Activated CD8-positive, alpha-beta T cell treated with anti-CD3 and anti-CD28 coated beads, Interleukin-2, amount 10 ng/mL, durations not matched to agents 7 days and 5 days (primary cell): Measurements from ENCODE around the gene KCNT1. TPM values are rescaled to one million over a fixed set of nuclear protein-coding genes. Genes with fewer than 3 reads are reported as not detected.

Experiments used
- ATAC-seq: fragments of 150-1000 bp; cut with Tn5 transposase; one replicate; pipeline ENCODE4 v1.10.0; 2021; ENCODE audit warnings: moderate library complexity
- CTCF ChIA-PET: fragments of 350-600 bp; sonication (Branson Sonifier 250); formaldehyde crosslinking; loops from one replicate; lab custom pipeline; 2021; ENCODE audit warnings: antibody characterized with exemption; lab: Charles Lee
- POLR2A ChIA-PET: fragments of 350-600 bp; sonication (Branson Sonifier 250); formaldehyde crosslinking; loops from one replicate; lab custom pipeline; 2021; ENCODE audit warnings: antibody characterized with exemption; lab: Charles Lee
- DNase-seq: peaks from one replicate; pipeline ENCODE4 v3.0.0-alpha.2; 2020
- H3K27ac Mint-ChIP-seq: one replicate; pipeline ENCODE4 v1.8.0; 2021; ENCODE audit warnings: mild to moderate bottlenecking, mixed read lengths
- H3K27me3 Mint-ChIP-seq: one replicate; pipeline ENCODE4 v1.8.0; 2021; ENCODE audit warnings: low read depth, mixed read lengths
- H3K36me3 Mint-ChIP-seq: one replicate; pipeline ENCODE4 v1.8.0; 2021; ENCODE audit warnings: low read depth, mixed read lengths
- H3K4me1 Mint-ChIP-seq: one replicate; pipeline ENCODE4 v1.8.0; 2021; ENCODE audit warnings: low read depth, mixed read lengths
- H3K4me3 Mint-ChIP-seq: one replicate; pipeline ENCODE4 v1.8.0; 2021; ENCODE audit warnings: mild to moderate bottlenecking, mixed read lengths
- H3K9me3 Mint-ChIP-seq: one replicate; pipeline ENCODE4 v1.8.0; 2022; ENCODE audit warnings: mixed read lengths; ENCODE audit not compliant: insufficient read depth
- total RNA-seq, 2 experiments: library from RNA; stranded (reverse); gene quantifications; one replicate each; pipeline ENCODE4 v1.2.3, GENCODE V29; 2021

The KCNT1 gene
- total RNA-seq, 2 experiments from 2014 or later, result not detected

DNA sequence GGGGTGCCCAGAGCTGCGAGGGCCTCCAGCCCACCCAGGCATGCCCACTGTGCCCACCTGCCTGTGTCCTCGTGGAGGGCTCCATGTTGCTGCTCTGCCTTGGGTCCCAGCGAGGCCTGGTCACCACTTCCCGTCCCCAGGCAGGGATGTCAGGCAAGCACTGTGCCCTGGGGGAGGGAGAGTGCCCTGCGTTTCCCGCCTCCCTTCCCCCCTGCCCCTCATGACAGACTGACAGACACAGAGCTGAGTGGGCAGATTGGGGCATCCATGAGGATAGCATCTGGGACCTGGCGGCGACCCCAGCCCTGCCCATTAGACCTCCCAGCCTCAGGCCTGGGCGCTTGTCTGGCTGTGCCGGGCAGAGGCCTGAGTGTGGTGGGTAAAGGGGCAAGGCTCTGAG is 56.9 kb downstream of the KCNT1 start:
- CTCF ChIA-PET, result no interaction called here
- Mint-ChIP-seq H3K4me1 (no peaks in the 10 kb centered on the region), H3K9me3 (no peaks in the 10 kb centered on the region), H3K36me3 (no peaks in the 10 kb centered on the region), H3K27me3 (no peaks in the 10 kb centered on the region), H3K4me3 (no peak overlapping the region), H3K27ac (no peak overlapping the region)
- no peak for DNase-seq
- no peak for ATAC-seq
- POLR2A ChIA-PET, result no interaction called here

DNA sequence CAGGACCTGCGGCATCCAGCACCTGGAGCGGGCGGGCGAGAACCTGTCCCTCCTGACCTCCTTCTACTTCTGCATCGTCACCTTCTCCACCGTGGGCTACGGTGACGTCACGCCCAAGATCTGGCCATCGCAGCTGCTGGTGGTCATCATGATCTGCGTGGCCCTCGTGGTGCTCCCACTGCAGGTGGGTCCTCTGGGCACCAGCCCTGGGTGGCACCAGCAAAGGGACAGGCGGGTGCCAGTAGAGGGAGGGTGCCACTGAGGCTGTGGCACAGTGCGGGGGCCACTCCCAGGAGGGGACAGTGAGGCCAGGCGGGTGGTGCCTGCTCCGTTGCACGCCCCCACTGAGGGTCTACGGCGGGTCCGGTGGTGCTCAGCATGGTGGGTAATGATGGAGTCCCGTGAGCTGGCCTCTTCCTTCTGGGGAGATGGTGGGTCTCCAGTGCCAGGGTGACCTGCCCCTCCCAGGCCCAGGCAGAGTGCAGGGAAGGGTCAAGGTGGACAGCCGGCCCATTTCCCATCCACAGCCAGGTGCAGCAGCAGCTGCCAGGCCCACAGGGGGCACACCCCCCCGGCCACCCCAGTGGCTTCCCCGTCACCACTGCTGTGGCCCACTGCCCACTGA is 57.8 kb downstream of the KCNT1 start:
- POLR2A ChIA-PET, result no interaction called here
- DNase-seq (no peak), ATAC-seq (no peak)
- Mint-ChIP-seq H3K4me1 (no peaks in the 10 kb centered on the region), H3K27ac (no peak overlapping the region), H3K27me3 (no peaks in the 10 kb centered on the region), H3K36me3 (no peaks in the 10 kb centered on the region), H3K4me3 (no peak overlapping the region), H3K9me3 (no peaks in the 10 kb centered on the region)
- CTCF ChIA-PET, result no interaction called here

DNA sequence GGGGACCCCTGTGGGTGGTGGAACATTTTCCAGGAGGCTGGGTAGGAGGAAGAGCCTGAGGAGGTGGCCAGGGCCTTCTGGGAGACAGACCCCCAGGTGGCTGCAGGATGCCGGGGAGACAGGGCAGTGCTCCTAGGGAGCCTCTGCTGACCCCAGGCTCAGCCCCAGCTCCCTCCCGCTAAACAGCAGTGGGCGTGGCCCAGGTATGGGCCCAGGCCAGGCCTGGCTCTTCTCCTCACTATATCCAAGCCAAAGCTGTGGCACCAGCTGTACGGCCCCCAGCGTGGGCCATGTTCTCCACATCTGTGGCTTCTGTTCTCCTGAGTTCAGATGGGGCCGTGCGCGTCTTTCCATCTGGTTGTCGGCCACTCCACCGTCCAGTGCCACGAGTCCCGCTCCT is 58.5 kb downstream of the KCNT1 start:
- Mint-ChIP-seq H3K36me3 (no peaks in the 10 kb centered on the region), H3K9me3 (no peaks in the 10 kb centered on the region), H3K27me3 (no peaks in the 10 kb centered on the region), H3K4me3 (no peak overlapping the region), H3K4me1 (no peaks in the 10 kb centered on the region), H3K27ac (no peak overlapping the region)
- DNase-seq (no peak), ATAC-seq (no peak)
- ChIA-PET CTCF (no interaction called here), POLR2A (no interaction called here)

DNA sequence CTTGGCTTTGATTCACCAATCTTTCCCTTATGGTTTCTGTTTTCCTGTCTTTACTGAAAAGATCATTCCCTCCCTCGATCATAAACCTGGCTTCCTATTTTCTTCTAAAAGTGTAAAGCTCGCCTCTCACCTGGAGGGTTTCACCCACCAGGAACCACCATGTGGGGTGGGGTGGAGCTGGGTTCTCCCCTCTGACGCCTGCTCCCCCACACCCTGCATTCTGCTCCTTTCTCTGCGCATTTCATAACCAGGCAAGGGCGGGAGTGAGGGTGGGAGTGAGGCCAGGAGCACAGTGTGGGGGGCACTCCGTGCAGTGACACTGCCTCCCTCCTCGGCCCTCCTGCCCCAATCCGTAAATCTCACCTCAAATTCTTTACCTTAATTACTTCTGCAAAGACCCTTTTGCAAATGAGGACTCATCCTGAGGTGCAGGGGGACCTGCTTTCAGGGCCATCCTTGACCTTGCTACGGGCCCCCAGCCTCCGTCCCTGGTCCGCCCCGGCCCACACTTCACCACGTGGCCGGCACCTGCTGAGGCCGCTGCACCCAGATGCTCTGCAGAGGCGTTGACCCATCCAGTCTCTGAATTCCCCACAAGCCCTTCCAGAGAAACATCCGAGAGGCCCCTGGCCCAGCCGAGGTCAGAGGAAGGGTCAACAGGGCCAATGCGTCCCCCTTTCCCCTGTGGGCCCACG is 59.3 kb downstream of the KCNT1 start:
- no peak for ATAC-seq
- Mint-ChIP-seq H3K36me3 (no peaks in the 10 kb centered on the region), H3K4me3 (no peak overlapping the region), H3K27me3 (no peaks in the 10 kb centered on the region), H3K9me3 (no peaks in the 10 kb centered on the region), H3K4me1 (no peaks in the 10 kb centered on the region), H3K27ac (no peak overlapping the region)
- DNase-seq, result no peak
- ChIA-PET CTCF (no interaction called here), POLR2A (no interaction called here)

DNA sequence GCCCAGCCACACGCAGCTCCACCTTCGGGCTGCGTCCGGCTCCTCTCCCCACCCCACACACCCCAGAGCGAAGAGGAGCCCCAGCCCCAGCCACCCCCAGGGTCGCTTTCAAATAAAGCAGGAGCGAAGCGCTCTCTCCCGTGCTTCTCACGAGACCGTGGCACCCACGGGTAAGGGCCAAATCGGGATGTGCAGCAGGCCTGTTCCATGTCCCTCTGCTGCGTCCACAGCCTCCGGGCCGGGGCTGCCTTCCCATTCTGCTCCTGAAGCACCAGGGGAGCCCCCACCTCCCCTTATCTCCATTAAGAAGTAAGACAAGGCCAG is 59.8 kb downstream of the KCNT1 start:
- no peak overlapping the region for H3K4me3 Mint-ChIP-seq
- no peaks in the 10 kb centered on the region for H3K36me3 Mint-ChIP-seq
- no peaks in the 10 kb centered on the region for H3K4me1 Mint-ChIP-seq
- ChIA-PET POLR2A (no interaction called here), CTCF (no interaction called here)
- DNase-seq (no peak), ATAC-seq (no peak)
- H3K27me3 Mint-ChIP-seq, result no peaks in the 10 kb centered on the region
- H3K27ac Mint-ChIP-seq, result no peak overlapping the region
- H3K9me3 Mint-ChIP-seq, result no peaks in the 10 kb centered on the region

DNA sequence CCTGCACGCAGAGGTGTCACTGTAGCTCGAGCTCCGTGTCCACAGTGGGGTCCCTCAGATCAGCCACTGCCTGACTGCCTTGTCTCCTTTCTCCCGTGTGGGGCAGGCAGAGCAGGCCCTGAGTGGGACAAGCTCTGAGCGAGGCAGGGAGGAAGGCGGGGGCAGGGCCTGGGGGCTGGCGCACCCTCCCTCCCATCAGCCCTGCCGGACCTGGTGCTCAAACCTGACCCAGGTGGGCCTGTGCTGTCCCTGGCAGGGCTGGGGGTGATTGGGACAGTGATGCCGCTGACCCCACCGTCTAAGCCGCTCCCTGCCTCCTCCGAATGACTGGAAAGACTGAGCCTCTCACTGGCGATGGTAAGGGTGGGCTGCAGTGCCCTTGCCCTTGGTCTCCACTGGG is 60.9 kb downstream of the KCNT1 start:
- POLR2A ChIA-PET, result no interaction called here
- CTCF ChIA-PET, result no interaction called here

DNA sequence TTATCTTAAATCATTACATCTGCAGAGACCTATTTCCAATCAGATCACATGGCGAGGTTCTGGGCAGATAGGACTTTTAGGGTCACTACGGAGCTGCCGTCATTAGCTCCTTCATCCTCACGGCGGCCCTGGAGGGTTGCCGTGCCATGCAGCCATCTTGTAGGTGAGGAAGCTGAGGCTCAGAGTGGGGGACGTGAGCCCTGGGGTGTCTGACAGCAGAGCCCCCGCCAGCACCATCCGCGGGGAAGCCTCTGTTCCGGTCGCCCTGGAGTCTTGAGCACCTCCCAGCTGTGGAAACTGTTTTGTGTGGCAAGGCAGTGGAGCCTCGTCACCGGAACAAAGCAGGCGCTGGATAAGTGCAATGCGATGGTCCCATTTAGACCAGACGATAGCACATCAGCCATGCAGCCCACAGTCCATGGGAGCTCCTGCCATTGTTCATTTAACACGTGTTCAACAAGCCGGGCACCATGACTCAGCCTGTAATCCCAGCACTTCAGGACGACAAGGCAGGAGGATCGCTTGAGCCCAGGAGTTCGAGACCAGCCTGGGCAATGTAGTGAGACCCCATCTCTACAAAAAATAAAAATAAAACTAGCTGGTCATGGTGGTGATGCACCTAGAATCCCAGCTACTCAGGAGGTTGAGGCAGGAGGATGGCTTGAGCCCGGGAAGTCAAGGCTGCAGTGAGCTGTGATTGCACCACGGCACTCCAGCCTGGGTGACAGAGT is 61.9 kb downstream of the KCNT1 start:
- Mint-ChIP-seq H3K27ac (no peak overlapping the region), H3K9me3 (no peaks in the 10 kb centered on the region), H3K36me3 (no peaks in the 10 kb centered on the region), H3K4me3 (no peak overlapping the region), H3K4me1 (no peaks in the 10 kb centered on the region), H3K27me3 (no peaks in the 10 kb centered on the region)
- ATAC-seq (no peak), DNase-seq (no peak)
- POLR2A ChIA-PET, result no interaction called here
- CTCF ChIA-PET, result no interaction called here

More for the DNA sequence above, 60.9 kb downstream of the KCNT1 start:
- H3K27ac Mint-ChIP-seq, result no peak overlapping the region
- no peak overlapping the region for H3K4me3 Mint-ChIP-seq
- no peaks in the 10 kb centered on the region for H3K36me3 Mint-ChIP-seq
- no peaks in the 10 kb centered on the region for H3K4me1 Mint-ChIP-seq
- ATAC-seq (no peak), DNase-seq (no peak)
- no peaks in the 10 kb centered on the region for H3K27me3 Mint-ChIP-seq
- no peaks in the 10 kb centered on the region for H3K9me3 Mint-ChIP-seq

DNA sequence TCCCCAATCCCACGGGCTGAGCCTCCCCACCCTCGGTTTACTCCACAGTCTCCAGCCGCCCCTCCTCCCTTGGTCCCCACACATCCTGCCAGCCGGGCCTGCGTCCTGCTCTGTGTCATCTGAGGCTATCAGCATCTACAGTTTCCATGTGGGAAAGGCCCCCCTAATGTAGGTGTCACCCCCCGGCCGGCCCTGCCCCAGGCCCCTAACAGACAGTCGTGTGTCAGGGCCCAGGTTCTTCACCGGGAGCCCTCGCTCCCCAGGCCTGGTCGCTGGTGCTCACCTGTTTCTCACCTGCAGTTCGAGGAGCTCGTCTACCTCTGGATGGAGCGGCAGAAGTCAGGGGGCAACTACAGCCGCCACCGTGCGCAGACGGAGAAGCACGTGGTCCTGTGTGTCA is 62.7 kb downstream of the KCNT1 start:
- H3K4me3 Mint-ChIP-seq, result no peak overlapping the region
- POLR2A ChIA-PET, result no interaction called here
- DNase-seq, result no peak

DNA sequence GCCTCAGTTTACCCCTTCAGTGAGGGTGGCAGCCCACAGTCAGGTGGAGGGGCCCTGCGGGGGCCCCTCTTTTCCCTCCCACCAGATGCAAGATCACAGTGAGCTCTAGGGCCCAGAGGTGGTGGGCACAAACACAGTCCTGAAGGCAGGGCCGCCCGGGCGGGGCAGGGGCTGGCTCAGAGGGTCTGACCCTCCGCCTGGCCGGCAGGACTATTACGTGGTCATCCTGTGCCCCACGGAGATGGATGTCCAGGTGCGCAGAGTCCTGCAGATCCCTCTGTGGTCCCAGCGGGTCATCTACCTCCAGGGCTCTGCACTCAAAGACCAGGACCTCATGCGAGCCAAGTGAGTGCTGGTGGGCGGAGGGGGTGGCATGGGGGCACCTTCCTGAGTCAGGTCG is 63.4 kb downstream of the KCNT1 start:
- H3K4me1 Mint-ChIP-seq, result no peaks in the 10 kb centered on the region
- no peak overlapping the region for H3K4me3 Mint-ChIP-seq
- no peak for DNase-seq
- peaks cover 3% of the 10 kb centered on the region for H3K9me3 Mint-ChIP-seq
- no peak for ATAC-seq
- no peak overlapping the region for H3K27ac Mint-ChIP-seq
- POLR2A ChIA-PET, result no interaction called here
- no peaks in the 10 kb centered on the region for H3K27me3 Mint-ChIP-seq
- H3K36me3 Mint-ChIP-seq, result no peaks in the 10 kb centered on the region
- CTCF ChIA-PET, result no interaction called here

More for the DNA sequence above, 62.7 kb downstream of the KCNT1 start:
- Mint-ChIP-seq H3K27ac (no peak overlapping the region), H3K36me3 (no peaks in the 10 kb centered on the region), H3K27me3 (no peaks in the 10 kb centered on the region), H3K9me3 (peaks cover 3% of the 10 kb centered on the region), H3K4me1 (no peaks in the 10 kb centered on the region)
- ATAC-seq, result no peak
- CTCF ChIA-PET, result no interaction called here

DNA sequence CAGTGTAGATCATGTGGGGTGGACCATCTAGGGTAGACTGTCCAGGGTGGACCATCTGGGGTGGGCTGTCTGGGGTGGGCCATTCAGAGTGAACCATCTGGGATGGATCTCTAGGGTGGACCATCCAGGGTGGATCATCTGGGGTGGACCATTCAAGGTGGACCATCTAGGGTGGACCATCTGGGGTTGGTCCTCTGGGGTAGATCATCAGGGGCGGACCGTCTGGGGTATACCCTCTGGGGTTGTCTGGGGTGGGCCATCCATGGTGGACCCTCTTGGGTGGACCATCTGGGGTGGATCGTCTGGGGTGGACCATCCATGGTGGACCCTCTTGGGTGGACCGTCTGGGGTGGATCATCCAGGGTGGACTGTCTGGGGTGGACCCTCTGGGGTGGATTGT is 64.3 kb downstream of the KCNT1 start:
- Mint-ChIP-seq H3K27ac (no peak overlapping the region), H3K4me3 (no peak overlapping the region), H3K4me1 (no peaks in the 10 kb centered on the region), H3K36me3 (no peaks in the 10 kb centered on the region), H3K27me3 (no peaks in the 10 kb centered on the region), H3K9me3 (peaks cover 3% of the 10 kb centered on the region)
- no peak for DNase-seq
- ATAC-seq, result no peak
- ChIA-PET CTCF (no interaction called here), POLR2A (no interaction called here)

DNA sequence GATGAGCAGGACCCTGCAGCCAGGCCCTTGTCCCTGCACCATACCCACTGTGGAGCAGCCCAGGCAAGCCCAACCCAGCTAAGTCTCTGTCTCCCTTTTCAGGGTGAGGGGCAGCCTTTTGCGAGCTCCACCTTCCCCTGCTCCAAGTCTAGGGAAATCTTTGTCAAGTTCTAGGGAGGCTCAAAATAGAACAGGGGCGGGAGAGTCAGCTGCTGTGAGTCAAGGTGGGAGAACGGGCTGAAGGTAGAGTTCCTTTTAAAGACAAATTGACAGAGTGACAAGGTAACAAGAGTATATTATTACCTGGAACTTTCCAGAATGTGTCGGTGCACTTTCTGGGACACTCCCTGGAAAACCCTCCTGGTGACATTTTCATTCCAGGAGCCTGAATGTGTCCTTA is 64.7 kb downstream of the KCNT1 start:
- DNase-seq (no peak), ATAC-seq (no peak)
- Mint-ChIP-seq H3K36me3 (no peaks in the 10 kb centered on the region), H3K9me3 (peaks cover 3% of the 10 kb centered on the region), H3K27me3 (no peaks in the 10 kb centered on the region), H3K4me3 (no peak overlapping the region), H3K4me1 (no peaks in the 10 kb centered on the region), H3K27ac (no peak overlapping the region)
- CTCF ChIA-PET, result no interaction called here
- POLR2A ChIA-PET, result no interaction called here

DNA sequence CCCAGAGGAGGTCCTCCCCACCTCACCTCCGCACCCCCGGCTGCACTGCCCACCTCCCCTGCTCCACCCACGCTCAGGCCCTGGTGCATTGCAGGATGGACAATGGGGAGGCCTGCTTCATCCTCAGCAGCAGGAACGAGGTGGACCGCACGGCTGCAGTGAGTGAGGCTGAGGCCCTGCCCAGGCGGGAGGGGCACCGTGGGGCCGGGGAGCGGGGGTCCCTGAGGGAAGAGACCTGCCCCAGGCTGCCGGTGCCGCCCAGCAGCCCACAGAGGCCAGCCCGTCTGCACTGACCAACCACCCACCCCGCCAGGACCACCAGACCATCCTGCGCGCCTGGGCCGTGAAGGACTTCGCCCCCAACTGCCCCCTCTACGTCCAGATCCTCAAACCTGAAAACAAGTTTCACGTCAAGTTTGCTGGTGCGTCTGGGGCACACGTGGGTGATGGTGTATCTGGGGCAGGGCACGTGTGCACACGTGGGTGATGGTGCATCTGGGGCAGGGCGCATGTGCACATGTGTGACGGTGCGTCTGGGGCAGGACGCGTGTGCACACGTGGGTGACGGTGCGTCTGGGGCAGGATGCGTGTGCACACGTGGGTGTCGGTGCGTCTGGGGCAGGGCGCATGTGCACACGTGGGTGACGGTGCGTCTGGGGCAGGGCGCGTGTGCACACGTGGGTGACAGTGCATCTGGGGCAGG is 66.7 kb downstream of the KCNT1 start:
- no peak for DNase-seq
- Mint-ChIP-seq H3K4me3 (no peak overlapping the region), H3K36me3 (no peaks in the 10 kb centered on the region), H3K4me1 (no peaks in the 10 kb centered on the region), H3K27me3 (no peaks in the 10 kb centered on the region), H3K9me3 (peaks cover 3% of the 10 kb centered on the region), H3K27ac (no peak overlapping the region)
- ChIA-PET POLR2A (no interaction called here), CTCF (no interaction called here)
- no peak for ATAC-seq
